Pancreas (tissue), 10 donors: Measurements from ENCODE around the gene FBXO46. TPM values are rescaled to one million over a fixed set of nuclear protein-coding genes. Genes with fewer than 3 reads are reported as not detected.

Experiments used
- ATAC-seq, 4 donors: fragments of 200-7000 bp; cut with Tn5 transposase; one replicate each; pipeline versions ENCODE4 v1.8.0 to v1.9.1; 2020; ENCODE audit warnings: mild to moderate bottlenecking in 4 of 4, moderate library complexity in 4 of 4
- DNase-seq, 6 donors: peaks; one replicate each; pipeline ENCODE4 v3.0.0-alpha.2; 2020
- FAIRE-seq: peaks from 2 replicates; lab custom pipeline; 2012; peaks lifted over from hg19 to GRCh38; lab: Jason Lieb, UNC
- H3K27ac ChIP-seq, 4 donors: fragments of 200-600 bp; sonication (generic); 1 replicate in 3 of 4; 2 replicates in 1 of 4; pipeline versions ENCODE4 v1.5.0 to v1.8.0; 2020
- H3K27me3 ChIP-seq, 4 donors: fragments of 200-600 bp; one replicate each; pipeline ENCODE4 v1.8.0; 2021
- H3K36me3 ChIP-seq, 3 donors: fragments of 200-600 bp; sonication (generic) in 1 of 3; one replicate each; pipeline versions ENCODE4 v1.5.0 to v1.8.0; 2020 to 2021
- H3K4me1 ChIP-seq, 3 donors: fragments of 200-600 bp; one replicate each; pipeline ENCODE4 v1.8.0; 2021
- H3K4me3 ChIP-seq, 4 donors: fragments of 200-600 bp; sonication (generic) in 2 of 4; one replicate each; pipeline versions ENCODE4 v1.5.0 to v1.8.0; 2020 to 2021
- H3K9me3 ChIP-seq, 4 donors: fragments of 200-600 bp; one replicate each; pipeline ENCODE4 v1.8.0; 2021
- WGBS, 2 donors: extraction: QIAGEN DNeasy Blood & Tissue Kit; methylation state at CpG; one replicate each; pipeline ENCODE4 v1.1.7; 2013; 5-methylcytosine and 5-hydroxymethylcytosine counted together
- intact Hi-C, 3 donors: fragments of 100-400 bp; cut with DNase I; formaldehyde crosslinking; loops; one replicate each; pipeline versions ENCODE4 v1.11.1 to v1.14.2; 2022
- polyA plus RNA-seq, 2 donors: library from polyadenylated mRNA; stranded (reverse); fragments of 200-250 nt; gene quantifications; one replicate each; pipeline ENCODE4 v1.2.3, GENCODE V29; 2013
- total RNA-seq, 6 donors: library from RNA; stranded (reverse); fragmentation: NEBNext Ultra II Directional in 4 of 6; extraction: Animal tissue kit (Norgen Biotek cat#: 25700) in 4 of 6; gene quantifications; one replicate each; pipeline versions ENCODE4 v1.2.1 to v1.2.4, GENCODE V29; 2021 to 2023
- TF ChIP-seq, protein P1 (sequence below), 4 donors: fragments of 200-600 bp; sonication (generic) in 3 of 4; IDR thresholded peaks; one replicate each; pipeline versions ENCODE4 v1.5.0 to v1.8.0; 2021; ENCODE audit warnings: antibody characterized with exemption in 4 of 4
- donor health status: healthy with polysubstance abuse.
- donor health status: DM: no; HTN: no; CAD: no; lungs with moderate emphysema.
- donor health status: DM: no; HTN: no; CAD: no.
- donor health status: control.
- donor health status: control.
- donor health status: Bipolar disorder and iron deficiency.
- donor health status: DM: yes; HTN: yes; CAD: no.
- donor health status: DM: no; HTN: no; CAD: no.
- donor health status: DM: no; HTN: no; CAD: no.
- donor health status: DM: yes; HTN: yes; CAD: no.

The FBXO46 gene
- total and polyA plus RNA-seq, 8 donors = 6.7 to 11.3 (median 9.5) TPM

DNA sequence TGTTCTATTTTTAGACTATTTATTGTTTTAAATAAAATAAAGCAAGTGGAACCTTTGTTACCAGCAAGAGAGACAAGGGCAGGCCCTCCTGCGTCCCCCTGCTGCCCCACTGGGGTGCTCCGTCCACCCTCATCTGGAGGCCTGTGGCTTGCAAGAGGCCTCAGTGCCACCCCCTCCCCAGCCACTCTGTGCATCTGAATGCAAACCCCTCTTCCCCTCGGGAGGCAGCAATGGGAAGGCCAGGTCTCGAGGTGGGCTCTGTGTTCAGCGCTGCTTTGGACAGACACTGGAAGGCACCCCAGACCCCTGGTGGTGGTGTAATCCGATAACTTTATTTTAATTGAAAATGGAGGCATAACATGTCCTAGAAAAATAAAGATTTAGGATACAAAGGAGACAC, 33.8 kb upstream of the FBXO46 start:
- ATAC-seq = no peak
- 64 to 67% methylated on average over 6 of the region's 6 CpGs for WGBS, 2 donors
- Histone ChIP-seq H3K36me3 (no peaks in the 10 kb centered on the region), H3K4me1 (peaks cover 14 to 17% (median 15%) of the 10 kb centered on the region in 3 donors), H3K4me3 (no peak overlapping the region), H3K27ac (no peak overlapping the region), H3K27me3 (no peaks in the 10 kb centered on the region), H3K9me3 (no peaks in the 10 kb centered on the region)
- intact Hi-C loops = loop anchor here in 1 of 3 donors (10.0 kb wide), 1 partner anchor 50 kb away; no protein-coding TSS in a partner anchor
- FAIRE-seq = no peak
- DNase-seq = peak in 2 of 6 donors; percentile 43 to 71
- TF ChIP-seq, protein P1, sequence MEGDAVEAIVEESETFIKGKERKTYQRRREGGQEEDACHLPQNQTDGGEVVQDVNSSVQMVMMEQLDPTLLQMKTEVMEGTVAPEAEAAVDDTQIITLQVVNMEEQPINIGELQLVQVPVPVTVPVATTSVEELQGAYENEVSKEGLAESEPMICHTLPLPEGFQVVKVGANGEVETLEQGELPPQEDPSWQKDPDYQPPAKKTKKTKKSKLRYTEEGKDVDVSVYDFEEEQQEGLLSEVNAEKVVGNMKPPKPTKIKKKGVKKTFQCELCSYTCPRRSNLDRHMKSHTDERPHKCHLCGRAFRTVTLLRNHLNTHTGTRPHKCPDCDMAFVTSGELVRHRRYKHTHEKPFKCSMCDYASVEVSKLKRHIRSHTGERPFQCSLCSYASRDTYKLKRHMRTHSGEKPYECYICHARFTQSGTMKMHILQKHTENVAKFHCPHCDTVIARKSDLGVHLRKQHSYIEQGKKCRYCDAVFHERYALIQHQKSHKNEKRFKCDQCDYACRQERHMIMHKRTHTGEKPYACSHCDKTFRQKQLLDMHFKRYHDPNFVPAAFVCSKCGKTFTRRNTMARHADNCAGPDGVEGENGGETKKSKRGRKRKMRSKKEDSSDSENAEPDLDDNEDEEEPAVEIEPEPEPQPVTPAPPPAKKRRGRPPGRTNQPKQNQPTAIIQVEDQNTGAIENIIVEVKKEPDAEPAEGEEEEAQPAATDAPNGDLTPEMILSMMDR (IDR thresholded peaks at IDR 0.05) = no peak

DNA sequence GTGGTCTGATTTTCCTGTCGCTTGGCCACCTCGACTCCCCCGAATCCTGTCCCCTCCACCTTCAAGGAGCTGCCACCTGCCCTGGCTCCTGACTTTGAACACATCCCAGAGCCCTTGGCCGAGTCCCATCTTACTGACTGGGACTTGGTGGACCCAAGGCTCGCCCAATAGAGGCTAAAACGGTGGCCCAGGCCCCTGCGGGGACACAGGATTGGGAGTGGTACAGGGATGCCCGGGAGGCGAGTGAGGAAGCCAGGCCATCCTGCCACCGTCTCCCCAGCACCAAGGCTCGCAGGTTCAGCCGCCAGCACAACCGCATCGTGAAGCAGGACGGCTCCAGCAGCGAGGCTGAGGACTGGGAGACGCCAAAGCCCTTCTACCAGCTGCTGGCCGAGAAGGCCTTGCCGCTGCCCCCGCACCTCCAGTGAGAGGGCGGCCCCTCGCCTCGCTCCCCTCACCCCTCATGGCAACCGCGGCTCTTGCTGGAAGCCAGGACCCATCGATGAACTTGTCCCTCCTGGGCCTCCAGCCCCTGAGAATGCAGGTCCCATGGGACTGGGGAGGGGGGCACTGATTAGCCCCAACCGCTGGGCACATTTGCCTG, 33.1 kb upstream of the FBXO46 start:
- no peaks in the 10 kb centered on the region for H3K27me3 ChIP-seq
- H3K4me3 ChIP-seq = no peak overlapping the region
- 66 to 67% methylated on average over 27 of the region's 27 CpGs for WGBS, 2 donors
- TF ChIP-seq, protein P1 (IDR thresholded peaks at IDR 0.05) = no peak
- no peak for FAIRE-seq
- DNase-seq = peak in 2 of 6 donors; percentile 51 to 76
- ATAC-seq = no peak
- no peak overlapping the region for H3K27ac ChIP-seq
- intact Hi-C loops = loop anchor here in 1 of 3 donors (10.0 kb wide), 1 partner anchor 49 kb away; no protein-coding TSS in a partner anchor
- peaks cover 14 to 17% (median 15%) of the 10 kb centered on the region in 3 donors for H3K4me1 ChIP-seq
- no peaks in the 10 kb centered on the region for H3K9me3 ChIP-seq
- H3K36me3 ChIP-seq = no peaks in the 10 kb centered on the region

DNA sequence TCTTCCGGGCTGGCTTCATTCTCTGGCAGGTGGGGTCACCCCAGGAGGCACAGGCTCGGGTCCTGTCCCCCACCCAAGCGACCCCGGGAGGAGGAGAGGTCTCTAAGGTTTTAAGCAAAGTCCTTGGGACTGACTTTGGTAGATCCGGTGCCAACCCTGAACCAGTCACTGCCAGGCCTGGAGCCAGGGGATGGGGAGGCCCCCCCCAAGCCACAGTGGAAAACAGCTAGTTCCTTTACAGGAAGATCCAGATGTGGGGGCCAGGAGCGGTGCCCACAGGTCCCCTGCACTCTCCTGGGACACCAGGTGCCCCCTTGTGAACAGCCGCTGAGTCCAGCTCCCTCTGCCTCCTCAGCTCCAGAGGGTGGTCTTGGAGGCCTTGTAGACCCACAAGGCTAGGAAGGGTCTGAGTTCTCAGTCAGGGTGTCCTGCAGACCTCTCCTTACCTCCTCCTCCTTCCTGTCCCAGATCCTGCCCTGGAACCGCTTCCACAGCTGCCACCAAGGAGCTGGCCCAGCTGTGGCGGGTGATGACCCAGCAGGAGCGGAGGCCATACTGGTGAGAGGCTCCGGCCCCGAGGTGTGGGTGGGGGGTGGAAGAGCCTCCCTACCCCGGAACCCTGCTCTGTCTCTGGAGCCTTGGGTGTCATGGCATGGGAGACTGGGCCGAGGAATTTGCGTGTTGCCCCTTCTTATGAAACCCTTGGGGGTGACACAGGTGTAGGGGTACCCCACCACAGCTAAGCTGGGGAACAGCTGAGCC, 32.4 kb upstream of the FBXO46 start:
- Histone ChIP-seq H3K36me3 (no peaks in the 10 kb centered on the region), H3K4me3 (no peak overlapping the region), H3K4me1 (peaks cover 14 to 17% (median 15%) of the 10 kb centered on the region in 3 donors), H3K27ac (no peak overlapping the region), H3K9me3 (no peaks in the 10 kb centered on the region), H3K27me3 (no peaks in the 10 kb centered on the region)
- WGBS, 2 donors = 86 to 93% methylated on average over 15 of the region's 15 CpGs
- intact Hi-C loops = loop anchor here in 1 of 3 donors (10.0 kb wide), 1 partner anchor 48 kb away; no protein-coding TSS in a partner anchor
- ATAC-seq = no peak
- no peak for FAIRE-seq
- DNase-seq = peak in 3 of 6 donors; percentile 27 to 77 (median 55)
- TF ChIP-seq, protein P1 (IDR thresholded peaks at IDR 0.05) = no peak

DNA sequence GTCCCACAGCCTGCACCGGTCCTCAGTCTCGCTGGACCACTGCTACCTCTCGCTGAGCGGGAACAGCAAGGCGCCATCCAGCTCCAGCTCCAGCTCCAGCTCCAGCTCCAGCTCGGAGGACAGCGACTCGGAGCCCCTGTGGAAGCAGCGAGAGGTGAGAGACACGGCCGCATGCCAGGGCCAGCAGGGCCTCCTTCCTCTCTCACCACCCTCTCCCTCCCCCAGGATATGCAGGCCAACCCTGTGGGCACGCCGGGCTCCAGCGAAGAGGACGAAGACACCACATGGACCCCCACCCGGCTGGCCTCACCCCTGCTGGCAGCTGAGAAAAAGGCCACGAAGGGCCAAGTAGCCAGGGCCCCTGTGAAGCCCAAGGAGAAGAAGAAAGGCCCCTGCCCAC, 31.0 kb upstream of the FBXO46 start:
- ATAC-seq (no peak), FAIRE-seq (no peak), DNase-seq (peak in 2 of 6 donors; percentile 35 to 73)
- H3K27me3 ChIP-seq = no peaks in the 10 kb centered on the region
- H3K4me3 ChIP-seq = no peak overlapping the region
- no peaks in the 10 kb centered on the region for H3K9me3 ChIP-seq
- TF ChIP-seq, protein P1 (IDR thresholded peaks at IDR 0.05) = no peak
- no peaks in the 10 kb centered on the region for H3K36me3 ChIP-seq
- no peak overlapping the region for H3K27ac ChIP-seq
- 86 to 91% methylated on average over 17 of the region's 17 CpGs for WGBS, 2 donors
- peaks cover 14 to 17% (median 15%) of the 10 kb centered on the region in 3 donors for H3K4me1 ChIP-seq
- intact Hi-C loops = loop anchor here in 1 of 3 donors (10.0 kb wide), 1 partner anchor 47 kb away; no protein-coding TSS in a partner anchor
